Measurements from ENCODE around the gene CDK11B.

Gene CDK11B

GRCh38 chr1:1617516-1617915 lies 41.3 kb downstream of the CDK11B start:
- DNase-seq (ENCODE audit: low read depth in 1 of 2, low spot score in 1 of 2): no peak

DNA sequence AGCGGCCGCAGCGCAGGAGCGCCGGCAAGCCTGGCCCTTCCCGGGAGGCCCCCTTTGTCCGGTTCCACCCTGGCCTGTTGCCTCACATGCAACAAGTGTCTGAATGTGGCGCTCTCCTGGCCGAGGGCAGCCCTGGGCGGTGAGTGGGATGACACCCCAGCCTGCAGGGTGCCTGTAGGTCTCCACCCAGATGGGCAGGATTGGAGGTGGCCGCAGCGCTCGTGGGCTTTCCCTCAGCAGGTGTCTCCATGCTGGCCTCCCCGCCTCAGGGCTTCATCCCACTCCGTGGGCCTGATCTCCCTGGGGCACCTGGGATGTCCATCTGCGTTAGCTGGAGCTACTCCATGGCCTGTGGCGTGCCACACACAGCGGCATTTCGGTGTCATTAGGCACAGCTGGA lies 42.0 kb downstream of the CDK11B start:
- no peak for DNase-seq (ENCODE audit: low read depth in 1 of 2, low spot score in 1 of 2)

GRCh38 chr1:1616045-1616790 lies 42.6 kb downstream of the CDK11B start:
- no peak for DNase-seq (ENCODE audit: low read depth in 1 of 2, low spot score in 1 of 2)

DNA sequence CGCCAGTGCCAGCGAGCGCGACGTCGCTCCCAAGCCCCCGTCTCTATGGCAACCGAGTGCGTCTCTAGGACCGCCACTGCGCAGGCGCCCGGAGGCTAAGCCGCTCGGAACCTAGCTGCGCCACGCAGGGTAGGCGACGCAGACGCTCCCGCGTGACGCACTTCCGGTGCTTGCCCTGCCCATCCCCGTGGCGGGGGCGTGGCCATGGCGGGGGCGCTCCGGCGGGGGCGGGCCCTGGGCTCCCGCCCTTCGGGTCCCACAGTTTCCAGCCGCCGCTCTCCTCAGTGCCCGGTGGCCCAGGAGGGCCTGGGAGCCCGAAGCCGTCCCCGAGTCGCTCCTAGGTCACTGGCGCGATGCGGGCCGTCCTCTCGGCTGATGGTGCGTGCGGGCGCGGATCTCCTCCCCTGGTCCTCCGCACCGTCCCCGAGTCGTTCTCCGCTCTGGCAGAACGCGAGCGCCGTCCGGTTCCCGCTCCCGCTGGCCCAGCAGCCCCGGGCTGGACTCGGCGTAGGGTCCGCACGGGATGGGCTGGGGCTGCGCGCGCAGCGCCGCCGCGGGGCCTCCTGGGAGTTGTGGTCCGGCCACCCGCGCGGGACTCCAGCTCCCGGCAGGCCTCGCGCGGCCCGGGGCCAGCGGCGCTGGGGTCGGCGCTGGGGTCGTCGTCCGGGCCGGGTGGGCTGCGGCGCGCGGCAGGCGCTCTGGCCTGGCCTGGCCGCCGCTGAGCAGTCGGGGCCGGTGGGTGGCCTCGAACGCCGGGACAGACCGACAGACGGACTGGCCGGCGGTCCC lies 43.4 kb downstream of the CDK11B start, which contains the start of gene MIB2:
Gene MIB2 (plus strand): TSS at position 245 of the 789 bp plus-strand sequence. CDS start 7,953 bp downstream, outside the sequence.
- DNase-seq (ENCODE audit: low read depth in 1 of 2, low spot score in 1 of 2): peak; percentile 95 to 98

DNA sequence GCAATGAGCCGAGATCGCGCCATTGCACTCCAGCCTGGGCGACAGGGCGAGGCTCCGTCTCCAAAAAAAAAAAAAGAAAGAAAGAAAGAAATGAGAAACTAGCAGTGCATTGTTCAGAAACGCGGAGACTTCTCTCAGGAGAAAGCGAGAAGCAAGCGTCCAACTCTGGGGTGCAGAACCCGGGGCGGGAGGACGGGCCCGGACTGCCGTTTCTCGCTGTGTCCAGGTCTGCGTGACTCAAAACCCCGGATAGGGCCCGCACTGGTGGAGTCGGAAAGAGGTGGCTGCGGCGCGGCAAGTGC lies 43.9 kb downstream of the CDK11B start:
- DNase-seq (ENCODE audit: low read depth in 1 of 2, low spot score in 1 of 2): no peak

GRCh38 chr1:1614204-1614953 lies 44.4 kb downstream of the CDK11B start:
- DNase-seq (ENCODE audit: low read depth in 1 of 2, low spot score in 1 of 2): peak; percentile 28 to 36

DNA sequence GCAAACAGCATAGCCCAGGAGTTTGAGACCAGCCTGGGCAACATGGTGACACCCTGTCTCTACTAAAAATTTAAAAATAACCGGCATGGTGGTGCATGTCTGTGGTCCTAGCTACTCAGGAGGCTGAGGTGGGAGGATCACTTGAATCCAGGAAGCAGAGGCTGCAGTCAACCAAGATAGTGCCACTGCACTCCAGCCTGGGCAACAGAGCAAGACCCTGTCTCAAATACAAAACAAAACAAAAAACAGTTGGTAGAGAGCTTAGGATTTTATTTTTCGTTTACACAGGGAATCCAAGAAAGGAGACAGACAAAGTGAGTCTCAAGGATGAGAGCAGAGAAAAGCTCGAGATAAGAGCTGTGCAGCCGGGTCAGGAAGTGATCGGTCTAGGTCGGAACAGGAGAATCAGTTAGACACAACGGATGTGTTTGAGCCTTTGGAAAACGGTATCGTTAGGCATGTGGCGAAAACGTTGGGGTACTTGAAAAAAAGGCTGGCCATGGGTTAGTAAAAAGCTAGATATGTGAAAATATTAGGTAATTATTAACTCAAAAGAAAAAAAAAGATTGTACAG lies 45.2 kb downstream of the CDK11B start:
- no peak for DNase-seq (ENCODE audit: low read depth in 1 of 2, low spot score in 1 of 2)

DNA sequence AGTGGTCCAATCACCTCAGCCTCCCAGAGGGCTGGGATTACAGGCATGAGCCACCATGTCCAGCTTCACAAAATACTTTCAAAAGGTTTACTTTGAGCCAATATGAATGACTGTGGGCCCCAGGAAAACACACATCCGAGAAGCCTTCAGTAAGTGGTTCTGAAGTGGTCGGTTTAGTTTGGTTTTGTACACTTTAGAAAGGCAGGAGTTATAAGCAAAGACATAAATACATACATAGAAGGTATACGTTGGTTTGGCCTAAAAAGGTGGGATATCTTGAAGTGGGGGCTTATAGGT lies 46.8 kb downstream of the CDK11B start:
- no peak for DNase-seq (ENCODE audit: low read depth in 1 of 2, low spot score in 1 of 2)

DNA sequence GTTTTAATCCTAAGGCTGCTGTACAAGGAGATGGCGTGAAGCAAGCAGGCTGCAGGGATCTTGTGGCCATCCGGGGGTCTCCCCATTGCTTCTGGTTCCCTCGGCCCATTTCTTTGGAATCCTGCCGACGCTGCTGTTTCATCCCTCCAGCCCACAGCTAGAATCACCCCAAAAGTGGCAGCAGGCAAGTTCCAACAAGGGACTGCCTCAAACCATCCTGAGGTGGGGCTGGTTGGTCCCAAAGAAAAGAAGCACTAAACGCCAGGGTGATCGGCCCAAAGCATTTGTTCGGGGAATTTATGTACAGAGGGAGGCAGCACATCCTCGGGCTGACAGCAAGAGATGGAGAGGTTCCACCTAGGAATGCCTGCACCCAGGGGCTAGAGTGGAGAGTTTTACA lies 48.0 kb downstream of the CDK11B start:
- no peak for DNase-seq (ENCODE audit: low read depth in 1 of 2, low spot score in 1 of 2)

GRCh38 chr1:1609822-1610485 lies 48.9 kb downstream of the CDK11B start:
- DNase-seq (ENCODE audit: low read depth in 1 of 2, low spot score in 1 of 2): no peak

- DNase-seq (ENCODE audit: low read depth in 1 of 2, low spot score in 1 of 2): no peak
Observed at GRCh38 chr1:1606232-1606631, 52.6 kb downstream of the CDK11B start.

GRCh38 chr1:1605724-1606123 lies 53.1 kb downstream of the CDK11B start:
- no peak for DNase-seq (ENCODE audit: low read depth in 1 of 2, low spot score in 1 of 2)

DNA sequence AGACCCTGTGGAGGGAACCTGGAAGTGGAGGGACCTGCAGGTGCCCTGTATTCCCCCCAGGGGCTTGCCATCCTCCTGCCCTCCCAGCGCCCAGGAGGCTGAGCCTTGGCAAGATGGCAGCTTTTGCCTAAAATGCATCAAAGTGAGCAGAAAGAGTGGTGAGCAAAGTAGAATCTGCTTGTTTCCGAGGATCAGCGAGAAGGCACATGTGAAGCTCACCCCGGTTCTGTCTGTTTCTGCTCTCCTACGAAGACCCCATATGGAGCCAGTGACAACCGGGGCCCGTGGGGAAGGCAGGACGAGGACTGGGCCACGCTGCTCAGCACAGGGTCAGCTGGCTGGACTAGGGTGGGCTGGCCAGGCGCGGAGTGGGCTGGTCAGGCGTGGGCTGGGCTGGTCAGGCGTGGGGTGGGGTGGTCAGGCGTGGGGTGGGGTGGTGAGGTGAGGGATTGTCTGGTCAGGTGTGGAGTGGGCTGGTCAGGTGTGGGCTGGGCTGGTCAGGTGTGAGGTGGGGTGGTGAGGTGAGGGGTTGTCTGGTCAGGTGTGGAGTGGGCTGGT lies 53.7 kb downstream of the CDK11B start:
- DNase-seq (ENCODE audit: low read depth in 1 of 2, low spot score in 1 of 2): no peak

- DNase-seq (ENCODE audit: low read depth in 1 of 2, low spot score in 1 of 2): no peak
Observed at GRCh38 chr1:1604374-1605033, 54.3 kb downstream of the CDK11B start.

GRCh38 chr1:1603671-1604373 lies 55.0 kb downstream of the CDK11B start:
- no peak for DNase-seq (ENCODE audit: low read depth in 1 of 2, low spot score in 1 of 2)

DNA sequence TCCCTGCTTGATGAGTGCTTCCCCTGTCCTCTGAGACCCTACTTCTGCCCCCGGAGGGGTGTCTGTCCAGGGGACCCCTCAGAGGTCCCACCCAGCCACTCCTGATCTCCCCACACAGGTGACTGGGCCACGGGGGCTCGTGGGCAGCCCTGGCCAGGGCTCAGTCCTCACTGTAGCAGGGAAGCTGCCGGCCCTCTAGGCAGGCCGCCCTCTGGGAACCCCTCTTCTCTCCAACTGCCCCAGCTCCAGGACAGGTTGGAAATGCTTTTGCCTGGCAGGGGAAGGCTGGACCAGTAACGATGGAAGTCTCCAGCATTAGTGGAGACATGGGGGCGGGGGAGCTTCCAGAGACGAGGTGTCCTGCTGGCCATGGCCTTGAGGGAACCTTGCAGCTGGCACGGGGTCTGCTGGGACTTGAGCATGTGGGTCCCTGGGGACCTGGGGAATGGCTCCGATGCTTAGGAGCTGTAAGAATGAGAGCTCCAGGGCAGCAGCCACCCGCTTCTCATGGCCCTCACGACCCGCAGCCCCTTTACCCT lies 55.8 kb downstream of the CDK11B start:
- DNase-seq (ENCODE audit: low read depth in 1 of 2, low spot score in 1 of 2): no peak

- DNase-seq (ENCODE audit: low read depth in 1 of 2, low spot score in 1 of 2): no peak
Observed at GRCh38 chr1:1602304-1602967, 56.4 kb downstream of the CDK11B start.

DNA sequence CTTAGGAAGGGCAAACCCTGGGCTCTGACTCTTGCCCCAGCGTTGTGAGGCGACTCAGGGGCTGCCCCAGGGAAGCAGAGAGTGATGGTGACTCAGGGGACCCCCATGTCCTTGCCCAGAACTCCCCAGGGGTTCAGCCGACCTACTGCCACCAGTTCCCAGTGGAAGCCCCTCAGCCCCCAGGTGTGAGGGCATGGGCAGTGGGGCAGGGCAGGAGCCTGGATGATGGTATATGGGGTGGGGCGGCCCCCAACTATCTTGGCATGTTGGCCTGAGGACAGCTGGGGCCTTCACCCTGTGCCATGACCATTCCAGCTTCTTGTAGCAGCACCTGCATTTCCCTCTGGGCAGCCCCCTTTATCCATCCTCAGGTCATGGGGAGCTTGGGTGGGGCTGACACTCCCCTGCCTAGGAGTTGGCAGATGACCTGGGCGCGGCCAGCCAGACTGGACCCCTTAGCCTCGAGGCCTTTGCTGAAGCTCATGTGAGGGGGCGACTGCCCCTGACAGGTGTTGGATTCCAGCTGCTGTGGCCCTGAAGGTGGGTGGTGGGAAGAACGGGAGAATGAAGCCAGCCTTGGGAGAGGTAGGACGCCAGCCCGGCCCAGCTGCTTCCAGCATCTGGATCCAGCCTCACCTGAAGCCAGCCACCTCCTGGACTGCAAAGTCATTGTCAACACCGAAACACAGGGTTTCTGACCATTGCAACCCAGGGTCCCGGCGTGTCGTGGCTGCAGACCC lies 57.1 kb downstream of the CDK11B start:
- no peak for DNase-seq (ENCODE audit: low read depth in 1 of 2, low spot score in 1 of 2)

Measured in activated T-helper 1 cell treated with anti-CD3 and anti-CD28 coated beads, Interleukin-2, amount 50 U/mL, for 16 hours (primary cell).